ENCODE measurements around the gene PAXIP1.
"Not testable (repeated sequence)": the region's sequence is repeated elsewhere in the genome, so short reads cannot be mapped to it uniquely, and the experiment has no call there.

The PAXIP1 gene

DNA sequence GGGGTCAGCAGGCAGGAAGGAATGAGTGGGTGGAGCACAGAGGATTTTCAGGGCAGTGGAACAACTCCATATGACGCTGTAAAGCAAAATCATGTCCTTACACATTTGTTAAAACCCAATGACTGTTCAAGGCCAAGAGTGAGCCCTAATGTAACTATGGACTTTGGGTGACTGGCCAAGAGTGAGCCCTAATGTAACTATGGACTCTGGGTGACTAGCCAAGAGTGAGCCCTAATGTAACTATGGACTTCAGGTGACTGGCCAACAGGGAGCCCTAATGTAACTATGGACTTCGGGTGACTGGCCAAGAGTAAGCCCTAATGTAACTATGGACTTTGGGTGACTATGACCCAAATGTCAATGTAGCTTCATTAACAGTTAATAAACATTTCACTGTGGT is 52.0 kb downstream of the PAXIP1 start:
- Mint-ChIP-seq H3K36me3 (peaks cover 49% of the 10 kb centered on the region), H3K27me3 (no peaks in the 10 kb centered on the region), H3K27ac (no peak overlapping the region), H3K9me3 (no peaks in the 10 kb centered on the region), H3K4me3 (no peak overlapping the region), H3K4me1 (no peaks in the 10 kb centered on the region)
- DNase-seq: no peak
- CTCF ChIA-PET: interaction anchor here (3.3 kb wide), 1 partner anchor 23 kb away, joined by 29 read pairs; no protein-coding TSS in a partner anchor

DNA sequence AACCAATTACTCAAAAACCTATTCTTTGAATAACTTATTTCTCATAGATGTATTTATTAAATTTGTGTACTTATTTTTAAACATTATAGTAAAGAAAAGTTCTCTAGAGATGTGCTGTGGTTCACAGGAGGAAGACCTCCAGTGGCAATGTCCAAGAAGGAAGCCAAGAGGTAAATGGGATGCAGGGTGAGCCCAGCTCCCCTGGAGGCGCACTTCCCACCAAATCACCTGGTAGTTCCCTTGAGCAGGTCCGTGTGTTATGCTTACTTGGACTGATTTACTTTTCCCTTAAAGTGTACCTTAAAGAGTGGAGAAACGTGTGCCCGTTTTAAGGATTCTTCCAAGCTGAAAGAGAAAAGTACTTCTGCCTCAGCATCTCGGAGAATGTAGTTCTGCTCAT is 55.3 kb downstream of the PAXIP1 start:
- no peak for DNase-seq
- Mint-ChIP-seq H3K9me3 (no peaks in the 10 kb centered on the region), H3K4me3 (no peak overlapping the region), H3K27me3 (no peaks in the 10 kb centered on the region), H3K4me1 (no peaks in the 10 kb centered on the region), H3K27ac (no peak overlapping the region), H3K36me3 (peaks cover 50% of the 10 kb centered on the region)
- CTCF ChIA-PET: interaction anchor here (1.0 kb wide), 1 partner anchor 32 kb away, joined by 3 read pairs; no protein-coding TSS in a partner anchor

DNA sequence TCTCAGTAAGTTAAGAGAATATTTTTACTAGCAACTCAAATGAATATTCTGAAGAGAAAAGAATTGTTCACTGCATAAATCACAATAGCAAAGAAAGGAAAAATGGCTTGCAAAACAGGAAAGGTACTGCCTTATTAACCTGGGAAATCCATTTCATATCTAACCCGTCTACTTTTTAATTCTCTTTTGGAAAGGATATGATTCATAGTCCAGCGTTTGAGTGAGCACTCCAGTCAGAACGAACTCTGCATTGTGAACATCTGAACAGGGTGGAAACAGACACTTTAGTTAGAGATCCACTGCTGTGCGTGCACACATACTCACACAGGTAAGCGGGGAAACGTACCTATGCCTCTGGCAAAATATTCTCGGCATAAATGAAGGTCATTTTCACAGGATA is 56.8 kb downstream of the PAXIP1 start:
- Mint-ChIP-seq H3K4me3 (no peak overlapping the region), H3K36me3 (peaks cover 44% of the 10 kb centered on the region), H3K9me3 (no peaks in the 10 kb centered on the region), H3K4me1 (no peaks in the 10 kb centered on the region), H3K27me3 (no peaks in the 10 kb centered on the region), H3K27ac (no peak overlapping the region)
- no peak for DNase-seq
- CTCF ChIA-PET: no interaction called here

DNA sequence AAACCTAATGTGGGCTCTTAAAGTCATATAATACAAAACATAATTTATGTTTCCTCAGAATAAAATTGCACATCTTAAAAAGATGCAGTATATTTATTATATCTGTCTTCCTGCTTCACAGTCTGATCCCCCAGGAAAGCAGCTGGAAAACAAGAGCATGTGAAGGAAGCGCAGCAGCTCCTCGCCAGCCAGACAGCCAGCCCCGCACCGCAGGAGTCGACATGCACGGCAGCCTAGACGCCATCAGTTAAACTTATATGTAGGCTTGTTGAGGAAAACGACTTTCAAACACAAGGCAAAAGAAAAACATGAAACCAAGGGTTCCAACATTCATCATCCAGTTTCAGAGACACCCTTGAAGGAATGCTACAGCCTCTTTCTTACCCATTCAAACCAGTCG is 59.0 kb downstream of the PAXIP1 start:
- H3K4me3 Mint-ChIP-seq: no peak overlapping the region
- no peaks in the 10 kb centered on the region for H3K9me3 Mint-ChIP-seq
- no peak overlapping the region for H3K27ac Mint-ChIP-seq
- CTCF ChIA-PET: interaction anchor here (4.9 kb wide), 1 partner anchor 10 kb away, joined by 18 read pairs; no protein-coding TSS in a partner anchor
- H3K4me1 Mint-ChIP-seq: no peaks in the 10 kb centered on the region
- DNase-seq: no peak
- H3K36me3 Mint-ChIP-seq: peaks cover 38% of the 10 kb centered on the region
- no peaks in the 10 kb centered on the region for H3K27me3 Mint-ChIP-seq

DNA sequence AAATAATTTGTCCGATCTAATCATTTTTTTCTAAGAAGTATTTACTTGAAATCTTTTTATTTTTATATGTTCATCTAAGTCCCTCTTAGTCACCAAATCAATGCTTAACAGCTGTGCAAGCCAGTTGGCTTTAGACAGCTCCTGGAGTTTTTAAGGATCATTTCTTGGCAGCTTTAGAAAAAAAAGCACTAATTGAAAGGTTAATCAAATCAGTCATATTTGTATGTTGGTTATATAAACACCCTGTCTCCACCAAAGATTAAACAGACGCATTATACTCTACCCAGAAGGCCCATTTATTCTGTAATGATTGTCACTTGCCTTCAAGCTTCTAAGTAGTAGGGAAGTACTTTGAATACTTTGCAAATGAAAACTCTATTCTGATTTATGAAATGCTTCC is 60.2 kb downstream of the PAXIP1 start:
- peaks cover 29% of the 10 kb centered on the region for H3K36me3 Mint-ChIP-seq
- H3K27ac Mint-ChIP-seq: no peak overlapping the region
- H3K4me3 Mint-ChIP-seq: no peak overlapping the region
- CTCF ChIA-PET: interaction anchor here (1.0 to 4.9 kb wide), 4 partner anchors 9 to 29 kb away, joined by 3 to 18 read pairs (median 8); no protein-coding TSS in a partner anchor
- H3K9me3 Mint-ChIP-seq: no peaks in the 10 kb centered on the region
- H3K27me3 Mint-ChIP-seq: no peaks in the 10 kb centered on the region
- DNase-seq: no peak
- H3K4me1 Mint-ChIP-seq: no peaks in the 10 kb centered on the region

DNA sequence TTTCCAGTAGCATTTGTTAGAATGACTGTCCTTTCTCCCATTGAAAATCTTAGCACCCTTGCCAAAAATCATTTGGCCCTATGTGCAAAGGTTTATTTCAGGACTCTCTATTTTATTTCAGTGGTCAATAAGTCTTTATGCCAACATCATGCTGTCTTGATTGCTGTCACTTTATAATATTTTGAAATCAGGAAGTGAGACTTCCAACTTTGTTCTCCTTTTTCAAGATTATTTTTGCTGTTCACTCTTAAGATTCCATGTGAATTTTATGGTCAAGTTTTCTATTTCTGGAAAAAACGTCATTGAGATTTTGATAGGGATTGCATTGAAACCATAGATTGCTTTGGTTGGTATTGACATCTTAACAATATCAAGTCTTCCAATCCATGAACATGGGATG is 65.1 kb downstream of the PAXIP1 start:
- Mint-ChIP-seq H3K4me1 (no peaks in the 10 kb centered on the region), H3K27me3 (no peaks in the 10 kb centered on the region), H3K4me3 (no peak overlapping the region), H3K9me3 (peaks cover 32% of the 10 kb centered on the region), H3K27ac (no peak overlapping the region), H3K36me3 (peaks cover 21% of the 10 kb centered on the region)
- CTCF ChIA-PET: interaction anchor here (1.5 kb wide), 1 partner anchor 10 kb away, joined by 4 read pairs; no protein-coding TSS in a partner anchor
- no peak for DNase-seq

DNA sequence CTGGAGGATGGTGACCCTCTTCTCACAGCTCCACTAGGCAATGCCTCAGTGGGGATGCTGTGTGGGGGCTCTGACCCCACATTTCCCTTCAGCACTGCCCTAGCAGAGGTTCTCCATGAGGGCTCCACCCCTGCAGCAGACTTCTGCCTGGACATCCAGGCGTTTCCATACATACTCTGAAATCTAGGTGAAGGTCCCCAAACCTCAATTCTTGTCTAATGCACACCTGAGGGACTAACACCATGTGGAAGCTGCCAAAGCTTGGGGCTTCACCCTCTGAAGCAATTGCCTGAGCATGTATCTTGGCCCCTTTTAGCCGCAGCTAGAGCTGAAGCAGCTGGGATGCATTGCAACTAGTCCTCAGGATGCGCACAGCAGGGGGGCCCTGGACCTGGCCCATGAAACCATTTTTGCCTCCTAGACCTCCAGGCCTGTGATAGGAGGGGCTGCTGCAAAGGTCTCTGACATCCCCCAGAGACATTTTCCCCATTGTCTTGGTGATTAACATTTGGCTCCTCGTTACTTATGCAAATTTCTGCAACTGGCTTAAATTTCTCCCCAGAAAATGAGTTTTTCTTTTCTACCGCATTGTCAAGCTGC is 68.5 kb downstream of the PAXIP1 start:
- H3K27ac Mint-ChIP-seq, H3K4me1 Mint-ChIP-seq, H3K27me3 Mint-ChIP-seq, H3K4me3 Mint-ChIP-seq, DNase-seq, CTCF ChIA-PET: not testable (repeated sequence)
- Mint-ChIP-seq H3K36me3 (peaks cover 18% of the 10 kb centered on the region), H3K9me3 (peaks cover 32% of the 10 kb centered on the region)

DNA sequence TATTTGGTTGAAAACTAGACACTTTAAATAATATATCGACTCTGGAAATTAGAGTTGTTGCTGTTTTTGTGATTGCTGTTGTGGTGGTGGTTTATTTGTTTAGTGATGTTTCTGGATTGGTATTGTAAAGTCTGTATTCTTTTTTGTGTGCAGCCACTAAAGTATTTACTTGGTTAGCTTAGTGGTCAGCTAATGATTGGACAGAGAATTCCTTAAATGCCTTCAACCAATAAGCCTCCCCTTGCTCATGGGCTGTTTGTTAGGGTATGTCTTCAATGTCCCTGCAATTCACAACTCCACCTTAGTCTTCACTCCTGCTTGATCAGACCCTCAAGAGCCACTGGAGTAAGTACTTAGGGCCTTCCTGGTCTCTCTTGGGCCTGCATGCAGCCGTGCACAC is 71.0 kb downstream of the PAXIP1 start:
- H3K27me3 Mint-ChIP-seq: peaks cover 4% of the 10 kb centered on the region
- H3K4me1 Mint-ChIP-seq: peaks cover 22% of the 10 kb centered on the region
- CTCF ChIA-PET: interaction anchor here (1.9 kb wide), 1 partner anchor 19 kb away, joined by 4 read pairs; no protein-coding TSS in a partner anchor
- peaks cover 32% of the 10 kb centered on the region for H3K9me3 Mint-ChIP-seq
- no peak overlapping the region for H3K4me3 Mint-ChIP-seq
- no peak for DNase-seq
- H3K27ac Mint-ChIP-seq: no peak overlapping the region
- peaks cover 18% of the 10 kb centered on the region for H3K36me3 Mint-ChIP-seq

DNA sequence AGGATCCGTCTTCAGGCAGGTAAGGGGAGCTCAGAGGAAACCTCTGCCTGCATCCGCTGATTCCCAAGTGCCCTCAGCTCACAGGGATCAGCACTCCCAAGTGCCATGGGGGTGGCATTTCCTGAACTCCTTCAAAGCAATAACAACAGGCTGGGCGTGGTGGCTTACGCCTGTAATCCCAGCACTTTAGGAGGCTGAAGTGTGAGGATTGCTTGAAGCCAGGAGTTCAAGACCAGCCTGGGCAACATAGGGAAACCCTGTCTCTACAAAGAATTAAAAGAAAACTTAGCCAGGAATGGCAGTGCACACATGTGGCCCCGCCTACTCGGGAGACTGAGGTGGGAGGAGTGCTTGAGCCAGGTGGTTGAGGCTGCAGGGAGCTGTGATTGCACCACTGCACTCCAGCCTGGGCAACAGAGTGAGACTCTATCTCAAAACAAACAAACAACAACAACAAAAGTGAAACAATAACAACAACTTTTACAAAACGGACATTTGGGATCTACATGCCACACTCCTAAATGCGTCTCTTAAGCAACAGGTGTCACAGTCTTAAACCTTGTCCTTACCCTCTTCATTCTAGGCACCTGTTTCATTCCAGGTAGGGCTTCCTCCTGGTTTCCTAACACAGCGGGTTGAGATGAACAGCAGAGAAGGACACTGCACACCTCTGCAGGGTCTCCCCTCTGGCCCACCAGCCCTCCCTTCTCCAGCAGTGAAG is 73.8 kb downstream of the PAXIP1 start:
- DNase-seq: no peak

DNA sequence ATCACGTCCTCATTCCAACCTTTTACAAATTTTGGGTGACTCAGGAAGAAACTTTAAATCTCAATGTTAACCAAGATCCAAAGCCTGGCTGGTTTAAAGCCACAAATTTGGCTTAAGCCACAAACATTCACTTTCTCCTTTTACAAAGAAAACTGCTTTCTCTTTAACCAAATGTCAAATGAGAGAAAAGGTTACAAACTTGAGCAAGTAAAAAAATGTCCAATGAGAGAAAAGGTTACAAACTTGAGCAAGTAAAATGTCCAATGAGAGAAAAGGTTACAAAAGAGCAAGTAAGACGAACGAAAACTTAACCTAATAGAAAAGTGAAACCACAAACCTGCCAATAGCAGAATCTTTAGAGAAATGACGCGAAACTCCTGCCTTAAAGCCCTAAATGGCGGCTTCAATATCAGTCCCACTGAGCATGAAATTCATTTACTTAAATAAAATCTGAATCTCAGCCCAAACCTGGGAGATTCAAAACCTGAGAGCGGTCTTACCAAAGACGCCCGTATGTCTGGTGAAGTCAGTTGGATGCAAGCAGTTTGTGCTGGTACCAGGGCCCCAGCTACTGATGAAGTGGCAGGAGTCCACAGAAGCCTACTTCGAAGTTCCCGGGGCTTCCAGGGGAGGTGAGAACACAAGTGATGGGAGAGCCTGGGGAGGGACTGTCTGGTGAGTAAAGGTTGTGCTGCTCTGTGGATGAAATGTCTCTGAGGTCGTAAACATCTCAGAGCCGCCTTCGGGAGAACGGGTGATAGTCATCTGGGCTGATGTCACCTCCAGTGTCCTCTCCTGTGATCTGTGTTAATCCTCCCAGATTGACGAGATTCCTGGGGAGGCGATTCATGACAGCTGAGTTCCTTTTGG is 74.6 kb downstream of the PAXIP1 start:
- Mint-ChIP-seq H3K36me3 (peaks cover 6% of the 10 kb centered on the region), H3K4me3 (peak overlapping the region; percentile 90), H3K27me3 (peaks cover 8% of the 10 kb centered on the region), H3K27ac (peak overlapping the region; percentile 97), H3K4me1 (peaks cover 22% of the 10 kb centered on the region), H3K9me3 (peaks cover 5% of the 10 kb centered on the region)
- peak; percentile 54 for DNase-seq
- CTCF ChIA-PET: interaction anchor here (1.0 to 3.4 kb wide), 26 partner anchors 9 to 773 kb away, joined by 3 to 46 read pairs (median 4); partner anchors contain the start of genes PAXIP1 and RBM33

More for the DNA sequence above, 73.8 kb downstream of the PAXIP1 start:
- Mint-ChIP-seq H3K4me3 (peak overlapping the region; percentile 90), H3K27ac (peak overlapping the region; percentile 97), H3K9me3 (peaks cover 13% of the 10 kb centered on the region), H3K36me3 (peaks cover 11% of the 10 kb centered on the region), H3K4me1 (peaks cover 22% of the 10 kb centered on the region), H3K27me3 (peaks cover 8% of the 10 kb centered on the region)
- CTCF ChIA-PET: interaction anchor here (1.4 to 3.4 kb wide), 4 partner anchors 23 to 715 kb away, joined by 3 to 46 read pairs (median 28); partner anchors contain the start of gene RBM33

DNA sequence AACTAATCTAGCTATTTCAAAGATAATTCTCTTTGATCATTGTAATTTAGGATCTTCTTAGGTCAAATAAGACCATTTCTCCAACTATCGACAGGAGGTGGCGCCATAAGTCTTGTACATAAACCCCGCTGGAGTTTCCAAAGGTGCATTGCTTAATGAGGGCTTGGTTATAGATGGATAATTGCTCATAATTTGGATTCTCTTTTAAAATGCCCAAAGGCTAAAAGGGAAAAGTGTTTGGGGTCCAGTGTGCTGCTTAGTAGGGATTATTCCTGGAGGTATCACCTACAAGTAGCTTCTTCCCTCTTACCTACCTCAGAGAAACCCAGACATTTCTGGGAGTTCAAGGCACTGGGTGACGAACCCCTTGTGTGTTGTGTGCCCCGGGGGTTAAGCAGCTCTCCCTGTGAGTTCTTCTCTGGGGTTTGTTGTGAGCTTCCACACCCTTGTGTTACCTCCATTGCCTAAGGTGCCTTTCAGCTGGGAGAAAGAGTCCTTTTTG is 75.2 kb downstream of the PAXIP1 start:
- peaks cover 8% of the 10 kb centered on the region for H3K27me3 Mint-ChIP-seq

DNA sequence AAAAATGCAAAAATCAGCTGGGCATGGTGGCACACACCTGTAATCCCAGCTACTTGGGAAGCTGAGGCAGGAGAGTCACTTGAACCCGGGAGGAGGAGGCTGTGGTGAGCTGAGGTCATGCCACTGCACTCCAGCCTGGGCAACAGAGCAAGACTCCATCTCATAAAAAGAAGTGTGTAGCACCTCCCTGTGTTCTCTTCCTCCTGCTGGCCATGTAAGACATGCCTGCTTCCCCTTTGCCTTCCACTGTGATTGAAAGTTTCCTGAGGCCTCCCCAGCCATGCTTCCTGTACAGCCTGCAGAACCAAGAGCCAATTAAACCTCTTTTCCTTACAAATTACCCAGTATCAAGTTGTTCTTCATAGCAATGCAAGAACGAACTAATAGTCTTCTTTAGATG is 80.5 kb downstream of the PAXIP1 start:
- H3K9me3 Mint-ChIP-seq, H3K4me1 Mint-ChIP-seq, H3K36me3 Mint-ChIP-seq, H3K27me3 Mint-ChIP-seq, H3K27ac Mint-ChIP-seq, H3K4me3 Mint-ChIP-seq, DNase-seq: not testable (repeated sequence)
- CTCF ChIA-PET: interaction anchor here (0.5 to 2.3 kb wide), 5 partner anchors 9 to 423 kb away, joined by 3 to 16 read pairs (median 3); no protein-coding TSS in a partner anchor

More for the DNA sequence above, 75.2 kb downstream of the PAXIP1 start:
- Mint-ChIP-seq H3K36me3 (peaks cover 4% of the 10 kb centered on the region), H3K4me1 (peaks cover 22% of the 10 kb centered on the region), H3K27ac (peak overlapping the region; percentile 97), H3K9me3 (no peaks in the 10 kb centered on the region), H3K4me3 (peak overlapping the region; percentile 90)
- CTCF ChIA-PET: interaction anchor here (0.7 to 3.4 kb wide), 35 partner anchors 9 to 774 kb away, joined by 3 to 46 read pairs (median 4); partner anchors contain the start of genes PAXIP1 and RBM33
- peak; percentile 87 for DNase-seq

DNA sequence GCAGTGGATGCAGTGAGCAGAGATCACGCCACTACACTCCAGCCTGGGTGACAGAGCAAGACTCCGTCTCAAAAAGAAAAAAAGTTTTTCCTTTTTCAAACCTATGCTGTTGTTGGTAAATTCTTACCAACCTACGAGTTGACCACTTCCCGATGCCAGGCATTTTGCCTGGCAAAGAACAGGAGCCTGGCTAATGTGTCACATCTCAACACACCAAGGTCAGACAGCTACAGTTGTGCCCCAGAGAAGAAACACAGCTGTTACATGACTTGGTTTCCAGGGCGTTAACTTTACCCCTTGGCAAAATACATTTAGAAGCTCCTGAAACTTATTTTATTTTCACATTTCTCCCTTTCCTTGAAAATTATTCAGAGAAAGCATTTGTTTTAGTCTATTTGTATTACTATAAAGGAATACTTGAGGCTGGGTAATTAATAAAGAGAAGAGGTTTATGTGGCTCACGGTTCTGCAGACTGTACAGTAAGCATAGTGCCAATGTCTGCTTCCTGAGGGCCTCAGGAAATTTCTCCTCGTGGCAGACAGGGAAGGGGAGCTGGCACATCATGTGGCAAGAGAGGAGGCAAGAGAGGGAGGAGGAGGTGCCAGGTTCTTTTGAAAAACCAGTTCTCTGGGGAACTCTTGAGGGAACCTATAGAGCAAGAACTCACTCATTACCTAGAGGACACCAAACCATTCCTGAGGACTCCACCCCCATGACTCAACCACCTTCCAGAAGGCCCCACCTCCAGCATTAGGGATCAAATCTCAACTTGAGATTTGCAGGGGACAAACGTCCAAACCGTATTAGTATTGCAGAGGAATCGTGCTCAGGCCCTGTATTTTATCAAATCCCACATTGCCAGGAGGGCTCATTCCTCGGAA is 83.3 kb downstream of the PAXIP1 start:
- H3K27me3 Mint-ChIP-seq: peaks cover 18% of the 10 kb centered on the region
- no peak overlapping the region for H3K4me3 Mint-ChIP-seq
- no peak for DNase-seq
- no peaks in the 10 kb centered on the region for H3K4me1 Mint-ChIP-seq
- no peak overlapping the region for H3K27ac Mint-ChIP-seq
- CTCF ChIA-PET: no interaction called here
- H3K36me3 Mint-ChIP-seq: no peaks in the 10 kb centered on the region
- no peaks in the 10 kb centered on the region for H3K9me3 Mint-ChIP-seq
